IMR-90 (cell line): Measurements from ENCODE around the gene SMC4. TPM values are rescaled to one million over a fixed set of nuclear protein-coding genes. Genes with fewer than 3 reads are reported as not detected.

Experiments
- ATAC-seq: fragments of 200-7000 bp; cut with Tn5 transposase; 2 replicates; pipeline ENCODE4 v1.9.1; 2020; ENCODE audit warnings: low read depth, mild to moderate bottlenecking, moderate library complexity
- BruUV-seq: library from RNA; stranded (reverse); fragments of 400-500 nt; replicated peaks from 2 replicates; lab custom pipeline; 2021; lab: Mats Ljungman, UMichigan
- CTCF ChIA-PET: fragments of 300-600 bp; formaldehyde crosslinking; extraction: SDS; loops from one replicate; lab custom pipeline; 2021; ENCODE audit warnings: antibody characterized with exemption; lab: Yijun Ruan, JAX
- POLR2A ChIA-PET: fragments of 300-600 bp; sonication (Branson Sonifier 250); formaldehyde crosslinking; loops from one replicate; lab custom pipeline; 2022; ENCODE audit warnings: antibody characterized with exemption; ENCODE audit not compliant: unreplicated experiment; lab: Charles Lee
- DNase-seq: peaks from one replicate; pipeline ENCODE4 v3.0.0; 2013
- H2AFZ ChIP-seq: replicated peaks from 2 replicates; pipeline ENCODE3; 2013; ENCODE audit warnings: low read length, mild to moderate bottlenecking; ENCODE audit not compliant: poor library complexity
- H2AK5ac ChIP-seq: 2 replicates; pipeline ENCODE4 v1.6.1; 2013; ENCODE audit warnings: low read depth, low read length, inconsistent platforms
- H2AK9ac ChIP-seq: replicated peaks from 2 replicates; pipeline ENCODE3; 2013; ENCODE audit warnings: mild to moderate bottlenecking, low read depth, low read length, moderate library complexity; ENCODE audit not compliant: poor library complexity
- H2BK120ac ChIP-seq: 2 replicates; pipeline ENCODE4 v1.6.1; 2013; ENCODE audit warnings: low read depth, low read length, inconsistent platforms
- H2BK15ac ChIP-seq: 3 replicates; pipeline ENCODE4 v1.6.1; 2013; ENCODE audit warnings: low read depth, low read length, inconsistent platforms
- H2BK20ac ChIP-seq: 2 replicates; pipeline ENCODE4 v1.6.1; 2013; ENCODE audit warnings: low read depth, mild to moderate bottlenecking, inconsistent platforms, low read length, moderate library complexity
- H2BK5ac ChIP-seq: 2 replicates; pipeline ENCODE4 v1.6.1; 2013; ENCODE audit warnings: mild to moderate bottlenecking, low read depth, low read length, inconsistent platforms; ENCODE audit not compliant: poor library complexity, severe bottlenecking
- H3K14ac ChIP-seq: replicated peaks from 2 replicates; pipeline ENCODE4 v1.6.1; 2013; ENCODE audit warnings: low read depth, low read length, inconsistent platforms
- H3K18ac ChIP-seq: 2 replicates; pipeline ENCODE4 v1.6.1; 2013; ENCODE audit warnings: low read depth, low read length, control low read depth
- H3K23ac ChIP-seq: 2 replicates; pipeline ENCODE4 v1.6.1; 2013; ENCODE audit warnings: low read depth, low read length, inconsistent platforms
- H3K27ac ChIP-seq: 2 replicates; pipeline ENCODE4 v1.5.1; 2013; ENCODE audit warnings: mild to moderate bottlenecking, control low read depth, low read length; ENCODE audit not compliant: insufficient read depth
- H3K27me3 ChIP-seq: 2 replicates; pipeline ENCODE4 v1.6.1; 2013; ENCODE audit warnings: low read length; ENCODE audit not compliant: control insufficient read depth, insufficient read depth
- H3K36me3 ChIP-seq: 2 replicates; pipeline ENCODE4 v1.6.1; 2013; ENCODE audit warnings: low read length, mixed read lengths; ENCODE audit not compliant: control insufficient read depth, insufficient read depth
- H3K4ac ChIP-seq: 2 replicates; pipeline ENCODE4 v1.6.1; 2013; ENCODE audit warnings: low read depth, low read length, inconsistent platforms
- H3K4me1 ChIP-seq: 2 replicates; pipeline ENCODE4 v1.6.1; 2013; ENCODE audit warnings: low read length, mixed read lengths; ENCODE audit not compliant: control insufficient read depth, insufficient read depth
- H3K4me2 ChIP-seq: 2 replicates; pipeline ENCODE4 v1.6.1; 2013; ENCODE audit warnings: low read depth, mild to moderate bottlenecking, control low read depth, low read length, moderate library complexity
- H3K4me3 ChIP-seq: 2 replicates; pipeline ENCODE4 v1.5.1; 2013; ENCODE audit warnings: low read depth, mild to moderate bottlenecking, control low read depth, low read length, moderate library complexity; ENCODE audit not compliant: insufficient read depth
- H3K56ac ChIP-seq: 2 replicates; pipeline ENCODE4 v1.6.1; 2013; ENCODE audit warnings: low read length, inconsistent platforms; ENCODE audit not compliant: insufficient read depth; ENCODE audit errors: extremely low read depth
- H3K79me1 ChIP-seq, 2 experiments: 2 replicates each; pipeline ENCODE4 v1.6.1; 2013; ENCODE audit warnings: low read length in 2 of 2, inconsistent platforms in 1 of 2, low read depth in 1 of 2
- H3K9ac ChIP-seq: 2 replicates; pipeline ENCODE4 v1.6.1; 2013; ENCODE audit warnings: low read depth, low read length, control low read depth
- H3K9me1 ChIP-seq: 2 replicates; pipeline ENCODE4 v1.6.1; 2013; ENCODE audit warnings: low read length, inconsistent platforms; ENCODE audit not compliant: insufficient read depth
- H3K9me3 ChIP-seq: 2 replicates; pipeline ENCODE4 v1.6.1; 2013; ENCODE audit warnings: low read length; ENCODE audit not compliant: control insufficient read depth, insufficient read depth
- H4K20me1 ChIP-seq: 2 replicates; pipeline ENCODE4 v1.6.1; 2013; ENCODE audit warnings: low read length, inconsistent platforms; ENCODE audit not compliant: insufficient read depth
- H4K5ac ChIP-seq: 2 replicates; pipeline ENCODE4 v1.6.1; 2013; ENCODE audit warnings: mild to moderate bottlenecking, low read depth, low read length, control low read depth
- H4K8ac ChIP-seq, 2 experiments: 2 replicates each; pipeline ENCODE4 v1.6.1; 2013; ENCODE audit warnings: low read depth in 2 of 2, low read length in 2 of 2, control low read depth in 1 of 2, inconsistent platforms in 1 of 2
- H4K91ac ChIP-seq: 2 replicates; pipeline ENCODE4 v1.6.1; 2013; ENCODE audit warnings: low read depth, low read length, inconsistent platforms; ENCODE audit not compliant: insufficient read depth
- CTCF ChIP-seq: conservative IDR thresholded peaks from 2 replicates; pipeline ENCODE4 v1.5.1; 2012; ENCODE audit warnings: mild to moderate bottlenecking, low read depth, low read length, improper control_type of control experiment
- SMC3 ChIP-seq: fragments of 150-350 bp; IDR thresholded peaks from 2 replicates; pipeline ENCODE4 v1.6.1; 2016; ENCODE audit warnings: low read depth, mild to moderate bottlenecking, antibody characterized with exemption, low read length, moderate library complexity
- WGBS, 2 experiments: methylation state at CpG; one replicate each; pipeline versions ENCODE4 v1.1.5 to v1.1.7; 2013; ENCODE audit warnings: missing lambda C conversion rate in 2 of 2; ENCODE audit not compliant: insufficient read length in 1 of 2; ENCODE audit errors: extremely low coverage in 2 of 2; 5-methylcytosine and 5-hydroxymethylcytosine counted together
- dilution Hi-C: fragments of 300-500 bp; cut with HindIII; formaldehyde crosslinking; loops from one replicate; pipeline ENCODE4 v1.14.3; 2018; ENCODE audit warnings: low sequenced_read_pairs; ENCODE audit not compliant: unreplicated experiment
- in situ Hi-C: fragments of 300-500 bp; cut with MboI; formaldehyde crosslinking; loops from 3 replicates; pipeline ENCODE4 v1.14.3; 2019; ENCODE audit warnings: low sequenced_read_pairs, inconsistent platforms, mixed read lengths
- intact Hi-C: fragments of 100-400 bp; cut with micrococcal nuclease; formaldehyde crosslinking; loops from 2 replicates; pipeline ENCODE4 v1.10.0; 2022
- polyA plus RNA-seq, 3 experiments: library from polyadenylated mRNA; depleted of rRNA; stranded (reverse); fragments of >200 nt; gene quantifications; 2 replicates each; pipeline ENCODE4 v1.2.3, GENCODE V29; 2012; ENCODE audit warnings: low replicate concordance in 1 of 3
- total RNA-seq: library from RNA; depleted of rRNA; stranded (reverse); fragments of >200 nt; gene quantifications from 2 replicates; pipeline ENCODE4 v1.2.3, GENCODE V29; 2012

Gene SMC4
- total and polyA plus RNA-seq, 2 of the 4 experiments (the other 2 are of a cell fraction) = 48.8 to 50.1 TPM

GRCh38 chr3:160455846-160456245 lies 56.4 kb downstream of the SMC4 start:
- H3K4ac ChIP-seq = no peak overlapping the region
- POLR2A ChIA-PET = no interaction called here
- H3K9me1 ChIP-seq = peaks cover 3% of the 10 kb centered on the region; the same call in 1 of the 2 replicates
- no peak overlapping the region for H4K5ac ChIP-seq
- H2BK20ac ChIP-seq = no peak overlapping the region
- H4K8ac ChIP-seq = no peak overlapping the region
- intact Hi-C loops (no loop called here), in situ Hi-C loops (no loop called here), dilution Hi-C loops (no loop called here)
- no peak overlapping the region for H3K4me3 ChIP-seq
- no peak overlapping the region for H2BK15ac ChIP-seq
- H2AK5ac ChIP-seq = no peak overlapping the region
- no peaks in the 10 kb centered on the region for H3K36me3 ChIP-seq
- no peak for TF ChIP-seq CTCF
- no peak for TF ChIP-seq SMC3
- no peak overlapping the region for H2AK9ac ChIP-seq
- peaks cover 0 to 5% of the 10 kb centered on the region in 2 experiments; a peak in 2 of 4 replicates for H3K79me1 ChIP-seq
- H3K23ac ChIP-seq = no peak overlapping the region
- no peak overlapping the region for H3K56ac ChIP-seq
- H3K4me1 ChIP-seq = no peaks in the 10 kb centered on the region
- no peak overlapping the region for H3K9ac ChIP-seq
- H3K9me3 ChIP-seq = no peaks in the 10 kb centered on the region
- no peak for DNase-seq
- H2BK120ac ChIP-seq = no peak overlapping the region
- H3K27ac ChIP-seq = no peak overlapping the region
- no peak overlapping the region for H2BK5ac ChIP-seq
- no peaks in the 10 kb centered on the region for H4K20me1 ChIP-seq
- no peak overlapping the region for H3K18ac ChIP-seq
- H2AFZ ChIP-seq = no peak overlapping the region
- CTCF ChIA-PET = no interaction called here
- 94% methylated on average over 3 of the region's 3 CpGs; no CpG with 5 or more reads in 1 of the 2 experiments for WGBS, 2 experiments
- no peak overlapping the region for H3K14ac ChIP-seq
- no peak overlapping the region for H4K91ac ChIP-seq
- no peak overlapping the region for H3K4me2 ChIP-seq
- no TSS peak for BruUV-seq
- ATAC-seq = no peak
- no peaks in the 10 kb centered on the region for H3K27me3 ChIP-seq
